ENCODE results near the gene TRIM46. TPM values are rescaled to one million over a fixed set of nuclear protein-coding genes. Genes with fewer than 3 reads are reported as not detected.

TRIM46 gene, protein sequence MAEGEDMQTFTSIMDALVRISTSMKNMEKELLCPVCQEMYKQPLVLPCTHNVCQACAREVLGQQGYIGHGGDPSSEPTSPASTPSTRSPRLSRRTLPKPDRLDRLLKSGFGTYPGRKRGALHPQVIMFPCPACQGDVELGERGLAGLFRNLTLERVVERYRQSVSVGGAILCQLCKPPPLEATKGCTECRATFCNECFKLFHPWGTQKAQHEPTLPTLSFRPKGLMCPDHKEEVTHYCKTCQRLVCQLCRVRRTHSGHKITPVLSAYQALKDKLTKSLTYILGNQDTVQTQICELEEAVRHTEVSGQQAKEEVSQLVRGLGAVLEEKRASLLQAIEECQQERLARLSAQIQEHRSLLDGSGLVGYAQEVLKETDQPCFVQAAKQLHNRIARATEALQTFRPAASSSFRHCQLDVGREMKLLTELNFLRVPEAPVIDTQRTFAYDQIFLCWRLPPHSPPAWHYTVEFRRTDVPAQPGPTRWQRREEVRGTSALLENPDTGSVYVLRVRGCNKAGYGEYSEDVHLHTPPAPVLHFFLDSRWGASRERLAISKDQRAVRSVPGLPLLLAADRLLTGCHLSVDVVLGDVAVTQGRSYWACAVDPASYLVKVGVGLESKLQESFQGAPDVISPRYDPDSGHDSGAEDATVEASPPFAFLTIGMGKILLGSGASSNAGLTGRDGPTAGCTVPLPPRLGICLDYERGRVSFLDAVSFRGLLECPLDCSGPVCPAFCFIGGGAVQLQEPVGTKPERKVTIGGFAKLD
- 4.4 and 8.7 TPM in 2 replicates for total RNA-seq

DNA sequence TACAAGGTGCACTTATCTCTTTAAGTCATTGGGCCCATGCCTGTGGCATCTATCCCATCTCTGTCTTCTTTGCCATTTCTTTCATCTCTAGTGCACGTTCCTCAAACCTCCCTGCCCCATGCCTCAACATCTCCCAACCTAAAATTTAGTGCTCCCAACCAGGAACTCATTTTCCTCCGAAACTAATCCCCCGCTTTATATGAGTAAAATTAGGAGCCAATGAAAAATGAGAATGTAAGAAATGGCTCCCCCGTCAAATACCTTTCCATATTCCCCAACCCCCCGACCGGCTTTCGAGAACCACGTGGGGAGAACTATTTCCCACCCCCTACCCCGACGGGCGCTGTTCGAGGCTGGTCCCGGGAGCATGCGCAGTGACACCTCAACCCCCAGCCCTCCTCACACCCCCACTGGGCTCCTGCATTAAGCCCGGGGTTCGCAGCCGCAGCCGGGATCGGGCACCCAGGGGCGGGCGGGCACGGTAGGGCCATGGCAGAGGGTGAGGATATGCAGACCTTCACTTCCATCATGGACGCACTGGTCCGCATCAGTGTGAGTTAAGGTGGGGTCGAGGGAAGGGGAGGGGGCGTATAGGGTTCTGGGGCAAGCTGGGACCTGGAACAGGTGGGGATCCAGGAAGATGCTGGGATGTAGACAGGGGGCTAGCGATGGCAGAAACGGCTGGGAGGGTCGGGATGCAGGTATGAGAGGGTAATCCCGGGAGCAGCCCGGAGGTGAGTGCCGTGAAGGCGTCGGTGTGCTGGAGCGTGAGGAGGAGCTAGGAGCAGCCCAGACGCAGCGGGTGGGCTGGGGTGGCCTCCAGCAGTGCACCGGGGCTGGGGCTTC lies at the start of gene TRIM46:
TRIM46 (plus strand) TSS at position 372 of the 846 bp plus-strand sequence; CDS start at position 490, 118 bp downstream.

DNA sequence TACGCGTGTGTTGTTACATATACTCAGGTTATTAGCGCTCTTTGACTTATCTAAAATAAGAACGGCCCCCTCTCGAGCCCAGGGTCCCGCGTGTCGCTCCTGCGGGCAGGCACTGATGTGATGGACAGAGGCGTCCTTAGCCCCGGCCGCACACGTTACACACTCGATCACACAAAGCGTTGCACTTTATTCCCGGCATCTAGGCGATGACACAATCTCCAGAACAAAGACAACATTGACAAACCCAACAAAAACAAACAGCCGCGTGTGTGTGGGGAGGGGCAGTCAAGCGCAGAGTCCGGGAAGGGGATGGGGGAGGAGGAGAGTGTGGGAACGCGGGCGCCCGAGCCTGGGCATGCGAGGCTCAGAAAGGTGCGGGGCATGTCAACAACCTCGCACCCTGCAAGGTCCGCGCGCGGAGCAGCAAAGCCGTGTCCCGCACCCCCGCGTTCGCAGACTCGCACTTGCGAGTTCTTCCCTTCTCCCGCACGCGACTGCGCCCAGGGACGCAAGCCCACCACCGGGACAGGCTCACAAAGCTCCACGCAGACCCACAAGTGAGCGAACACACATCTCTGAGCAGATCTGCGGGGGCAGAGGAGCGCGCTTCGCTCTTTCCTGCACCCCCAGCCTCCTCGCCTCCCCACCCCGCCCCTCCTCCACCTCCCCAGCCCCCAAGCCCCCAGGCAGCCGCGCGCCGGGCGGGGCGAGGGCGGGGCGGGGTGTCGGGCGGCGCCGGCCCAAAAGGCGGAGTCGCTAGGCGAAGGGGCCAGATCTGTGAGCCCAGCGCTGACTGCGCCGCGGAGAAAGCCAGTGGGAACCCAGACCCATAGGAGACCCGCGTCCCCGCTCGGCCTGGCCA lies 46.3 kb upstream of the TRIM46 start, which contains the start of gene EFNA1:
EFNA1 (plus strand) TSS at position 772 of the 862 bp plus-strand sequence. CDS start 102 bp downstream, outside the sequence.

DNA sequence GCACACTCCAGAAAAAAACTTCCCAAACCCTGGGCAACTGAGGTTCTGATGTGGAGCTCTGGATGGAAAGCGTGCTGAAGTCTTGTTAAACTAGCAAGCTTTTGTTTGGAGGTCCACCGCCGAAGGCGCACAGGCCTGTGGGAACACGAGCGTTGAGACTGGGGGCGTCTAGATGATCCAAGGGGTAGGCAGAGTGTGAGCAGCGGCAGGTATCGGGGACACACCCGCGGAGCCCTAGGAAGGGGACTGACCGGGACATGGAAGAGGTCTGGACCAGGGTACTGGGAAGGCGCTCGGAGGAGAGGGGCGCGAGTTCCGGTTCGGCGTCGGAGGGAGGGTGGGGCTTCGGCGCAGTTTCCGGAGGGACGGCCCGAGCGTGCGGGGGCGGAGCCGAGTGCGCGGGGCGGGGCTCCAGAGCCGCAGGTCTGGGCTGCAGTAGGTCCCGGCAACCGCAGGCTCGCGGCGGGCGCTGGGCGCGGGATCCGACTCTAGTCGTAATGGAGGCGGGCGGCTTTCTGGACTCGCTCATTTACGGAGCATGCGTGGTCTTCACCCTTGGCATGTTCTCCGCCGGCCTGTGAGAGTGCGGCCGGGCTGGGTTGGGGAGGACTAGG lies 38.1 kb upstream of the TRIM46 start, which contains the start of gene SLC50A1:
SLC50A1 (plus strand) TSS at position 438 of the 614 bp plus-strand sequence; CDS start at position 498, 60 bp downstream.

DNA sequence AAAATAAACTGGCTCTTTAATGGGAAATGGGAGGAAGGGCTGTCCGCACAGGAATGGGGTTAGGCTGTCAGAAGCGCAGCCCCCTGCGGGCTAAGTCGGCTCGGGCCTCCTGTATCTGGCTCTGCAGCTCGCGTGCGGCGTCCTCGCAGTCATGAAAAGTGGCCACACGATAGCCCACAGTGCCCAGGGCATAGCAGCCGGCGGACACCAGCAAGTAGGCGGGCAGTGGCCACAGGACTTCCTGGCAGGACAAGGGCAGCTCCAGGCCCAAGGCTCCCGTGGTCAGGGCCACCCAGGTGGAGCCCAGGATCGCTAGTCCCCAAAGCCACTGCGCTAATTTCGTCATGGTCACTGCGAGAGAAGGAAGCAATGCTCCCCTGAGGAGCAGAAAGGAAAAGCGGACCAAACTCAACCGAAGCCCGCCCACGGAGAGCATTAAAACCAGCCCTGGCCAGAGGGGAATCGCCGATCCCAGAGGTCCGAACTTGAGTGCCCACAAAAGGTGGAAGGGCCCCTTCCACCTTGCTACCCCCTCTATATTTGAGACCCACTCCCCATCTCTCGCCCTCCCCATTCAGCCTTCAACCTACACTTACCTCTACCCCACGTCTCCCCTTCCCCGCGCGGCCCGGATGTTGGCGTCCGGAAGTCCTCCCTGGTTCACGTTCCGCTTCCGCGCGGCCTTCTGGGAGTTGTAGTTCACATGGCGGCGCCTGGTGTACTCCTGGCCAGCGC lies 33.6 kb upstream of the TRIM46 start, which contains the start of gene DPM3:
DPM3 (minus strand) TSS at position 637 of the 735 bp plus-strand sequence; CDS start at position 346, 291 bp downstream.

DNA sequence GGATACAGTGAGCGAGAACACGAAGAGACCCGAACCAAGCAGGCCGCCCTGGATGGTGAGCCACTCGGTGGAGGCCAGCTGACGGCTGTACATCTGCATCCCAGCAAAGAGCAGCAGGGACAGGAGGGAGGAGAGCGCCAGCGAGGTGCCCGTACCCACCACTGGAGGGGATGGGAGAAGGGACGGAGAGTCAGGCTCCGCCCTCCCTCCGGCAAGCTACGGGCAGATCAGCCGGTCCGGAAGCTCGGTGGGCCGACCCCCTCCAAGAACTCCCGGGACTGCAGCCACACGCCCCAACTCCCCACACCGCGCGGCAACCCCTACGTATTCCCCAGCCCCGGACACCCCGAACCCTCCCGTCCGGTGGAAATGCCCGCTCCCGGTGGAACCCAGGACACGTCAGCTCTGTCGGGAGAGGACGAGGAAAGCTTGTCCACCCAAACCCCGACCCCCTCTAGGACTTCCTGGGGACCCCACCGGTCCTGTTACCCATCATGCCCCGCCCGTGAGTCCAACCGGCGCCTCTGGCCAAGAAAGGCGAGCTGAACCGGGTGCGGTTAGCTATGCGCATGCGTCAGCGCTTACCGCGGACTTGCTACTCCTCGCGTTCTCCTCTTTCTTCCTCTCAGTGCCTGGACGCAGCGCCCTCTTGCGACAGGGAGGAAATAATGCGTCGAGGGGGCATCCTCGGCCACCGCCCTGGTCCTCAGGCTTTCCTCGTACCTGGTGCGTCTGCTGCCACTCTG lies 744 bp upstream of the TRIM46 start, which contains the start of gene KRTCAP2:
KRTCAP2 (minus strand) TSS at position 573 of the 746 bp plus-strand sequence; CDS start at position 493, 80 bp downstream.

DNA sequence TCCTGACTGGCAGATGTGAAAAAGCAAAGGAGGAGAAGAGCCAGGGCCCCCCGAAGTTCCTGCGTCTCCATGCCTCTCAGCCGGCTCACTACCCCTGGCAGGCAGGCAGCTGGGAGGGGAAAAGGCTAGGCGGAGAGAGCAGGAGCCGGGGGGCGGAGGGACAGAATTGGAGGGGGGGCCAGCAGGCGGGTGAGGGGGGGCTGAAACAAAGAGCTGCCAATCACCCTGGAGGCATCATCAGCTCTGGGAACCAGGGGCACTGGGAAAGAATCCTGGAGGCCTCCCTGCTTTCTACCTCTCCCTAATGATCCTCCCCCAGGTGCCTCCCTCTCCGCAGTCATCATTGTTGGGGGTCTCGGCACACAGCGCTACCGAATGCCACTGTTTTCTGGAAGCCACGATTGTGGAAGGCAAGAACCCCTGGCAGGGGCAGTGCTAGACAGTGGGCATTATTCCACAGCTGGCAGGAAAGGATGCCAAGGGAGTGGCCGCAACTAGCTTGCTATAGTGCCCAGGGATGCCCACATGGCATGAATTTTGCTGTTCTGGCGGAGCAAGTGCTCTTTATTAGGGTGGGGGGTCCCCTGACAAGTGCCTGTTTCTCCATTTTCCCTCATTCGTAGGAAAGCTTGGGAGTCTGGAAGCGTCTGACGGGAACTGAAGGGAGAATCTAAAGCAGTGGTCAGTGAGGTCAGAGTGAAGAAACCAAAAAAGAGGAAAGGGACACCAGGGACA lies 34.3 kb downstream of the TRIM46 start, which contains the start of gene THBS3:
THBS3 (minus strand) TSS at position 92 of the 735 bp plus-strand sequence; CDS start at position 71, 21 bp downstream.

DNA sequence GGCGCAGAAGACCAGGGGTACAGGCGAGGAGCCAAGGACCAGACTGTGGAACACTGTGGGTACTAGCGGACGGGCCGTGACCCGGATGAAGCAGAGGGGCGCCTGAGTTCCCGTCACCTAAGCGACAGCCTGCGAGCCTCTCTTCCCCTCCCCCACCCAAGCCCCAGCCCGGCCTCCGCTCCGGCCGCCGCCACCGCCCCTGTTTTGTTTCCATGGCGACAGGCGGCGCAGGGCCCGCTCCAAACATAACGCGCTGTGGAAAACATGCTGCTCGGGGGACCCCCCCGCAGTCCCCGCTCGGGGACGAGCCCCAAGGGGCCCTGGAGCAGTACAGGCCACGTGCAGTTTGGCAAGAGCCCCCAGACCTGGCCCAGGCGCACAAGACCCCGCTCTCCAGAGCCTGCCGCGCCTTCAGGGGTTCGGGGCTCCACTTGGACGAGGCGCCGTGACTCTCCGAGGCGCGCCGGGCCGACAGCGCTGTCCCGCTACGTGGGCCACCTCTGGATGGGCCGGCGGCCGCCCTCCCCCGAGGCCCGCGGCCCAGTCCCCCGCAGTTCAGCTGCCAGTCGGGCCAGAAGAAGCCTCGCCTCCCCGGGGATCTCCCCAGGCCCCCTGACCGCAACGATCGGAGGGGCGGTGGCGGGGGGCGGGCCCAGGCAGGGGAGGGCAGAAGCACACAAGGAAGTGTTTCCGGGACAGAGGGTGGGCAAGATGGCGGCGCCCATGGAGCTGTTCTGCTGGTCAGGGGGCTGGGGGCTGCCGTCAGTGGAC lies 35.1 kb downstream of the TRIM46 start, which contains the start of gene MTX1:
MTX1 (plus strand) TSS at position 155 of the 771 bp plus-strand sequence; CDS start at position 265, 110 bp downstream.

Small RNAs within 50 kb of the gene (small RNA-seq; reads per million reads assigned to genes)
- gene HMGN2P18 (ENCODE audit: low replicate concordance) = not detected

Other genes starting within 250 kb of the TRIM46 start
- gene PMVK, start 237.1 kb upstream of the TRIM46 start, total RNA-seq = 6.3 and 7.0 TPM in 2 replicates
- 35.4 and 80.8 TPM in 2 replicates for gene PBXIP1, start 217.8 kb upstream of the TRIM46 start, total RNA-seq
- gene PYGO2, start 212.1 kb upstream of the TRIM46 start, total RNA-seq = 18.8 and 20.4 TPM in 2 replicates
- 325 and 447 TPM in 2 replicates for gene SHC1, start 203.1 kb upstream of the TRIM46 start, total RNA-seq
- 17.7 and 101 TPM in 2 replicates for gene CKS1B, start 199.2 kb upstream of the TRIM46 start, total RNA-seq
- gene FLAD1, start 190.5 kb upstream of the TRIM46 start, total RNA-seq = 23.4 and 36.7 TPM in 2 replicates
- gene LENEP, start 180.3 kb upstream of the TRIM46 start, total RNA-seq = 0.86 TPM in 1 of 2 replicates, not detected in the other
- gene ZBTB7B, start 171.0 kb upstream of the TRIM46 start, total RNA-seq = 30.4 and 31.4 TPM in 2 replicates
- 0.66 TPM in 1 of 2 replicates, not detected in the other for gene DCST2, start 140.1 kb upstream of the TRIM46 start, total RNA-seq
- gene DCST1, start 140.0 kb upstream of the TRIM46 start, total RNA-seq = not detected in 2 replicates
- 53.7 and 63.5 TPM in 2 replicates for gene ADAM15, start 122.5 kb upstream of the TRIM46 start, total RNA-seq
- gene EFNA4, start 110.1 kb upstream of the TRIM46 start, total RNA-seq = 2.0 and 3.0 TPM in 2 replicates
- 0.43 and 0.66 TPM in 2 replicates for gene EFNA3, start 95.0 kb upstream of the TRIM46 start, total RNA-seq
- gene EFNA1, start 46.0 kb upstream of the TRIM46 start, total RNA-seq = 0.14 TPM in 1 of 2 replicates, not detected in the other
- gene SLC50A1, start 38.0 kb upstream of the TRIM46 start, total RNA-seq = 27.9 and 45.3 TPM in 2 replicates
- gene DPM3, start 33.3 kb upstream of the TRIM46 start, total RNA-seq = 24.9 and 28.6 TPM in 2 replicates
- gene KRTCAP2, start 545 bp upstream of the TRIM46 start, total RNA-seq = 74.2 and 127 TPM in 2 replicates
- gene THBS3, start 34.0 kb downstream of the TRIM46 start, total RNA-seq = 11.7 and 41.6 TPM in 2 replicates
- gene MTX1, start 34.8 kb downstream of the TRIM46 start, total RNA-seq = 45.3 and 63.3 TPM in 2 replicates
- 10.1 and 10.3 TPM in 2 replicates for gene ENTREP3, start 81.6 kb downstream of the TRIM46 start, total RNA-seq
- gene SCAMP3, start 88.5 kb downstream of the TRIM46 start, total RNA-seq = 60.6 and 62.4 TPM in 2 replicates
- gene CLK2, start 99.7 kb downstream of the TRIM46 start, total RNA-seq = 22.8 and 32.9 TPM in 2 replicates
- 0.57 and 2.0 TPM in 2 replicates for gene HCN3, start 103.6 kb downstream of the TRIM46 start, total RNA-seq
- not detected in 2 replicates for gene PKLR, start 127.6 kb downstream of the TRIM46 start, total RNA-seq
- gene FDPS, start 135.0 kb downstream of the TRIM46 start, total RNA-seq = 216 and 558 TPM in 2 replicates
- gene RUSC1, start 147.0 kb downstream of the TRIM46 start, total RNA-seq = 10.7 and 30.8 TPM in 2 replicates